ENCODE results near the gene KERA.

GRCh38 chr12:91061091-91061490, 3.3 kb upstream of the KERA start:
- TF ChIP-seq CTCF (IDR thresholded peaks at IDR 0.05) = no peak
- TF ChIP-seq POLR2A (IDR thresholded peaks at IDR 0.05) = no peak
